HEK293T (cell line): Measurements from ENCODE around the gene SLC2A6.

Source experiments
- PKNOX1 ChIP-seq: fragments of 450-650 bp; IDR thresholded peaks from 2 replicates; pipeline ENCODE4 v1.6.1; 2016
- ZNF384 ChIP-seq: fragments of 450-650 bp; IDR thresholded peaks from 2 replicates; pipeline ENCODE4 v1.6.1; 2016

GRCh38 chr9:133515615-133516255, 36.8 kb upstream of the SLC2A6 start:
- TF ChIP-seq ZNF384 (no peak), PKNOX1 (no peak)
